Eye (tissue), 1 donor: Measurements from ENCODE around the gene LRRC32.

Experiments used
- DNase-seq: peaks from one replicate; pipeline ENCODE4 v3.0.0-alpha.2; 2015

The LRRC32 gene

GRCh38 chr11:76676636-76677457 is 6.3 kb upstream of the LRRC32 start:
- no peak for DNase-seq

GRCh38 chr11:76674517-76675400 is 4.2 kb upstream of the LRRC32 start:
- no peak for DNase-seq

GRCh38 chr11:76673176-76674142 is 2.9 kb upstream of the LRRC32 start:
- no peak for DNase-seq

- DNase-seq: no peak
Observed at GRCh38 chr11:76672431-76673175, 2.1 kb upstream of the LRRC32 start.

GRCh38 chr11:76671626-76672309 is 1.2 kb upstream of the LRRC32 start:
- DNase-seq: no peak

GRCh38 chr11:76671237-76671592 is 668 bp upstream of the LRRC32 start:
- DNase-seq: no peak

- DNase-seq: peak; percentile 44
Observed at GRCh38 chr11:76669901-76670484, 554 bp downstream of the LRRC32 start.

- no peak for DNase-seq
Observed at GRCh38 chr11:76668362-76669155, 2.0 kb downstream of the LRRC32 start.

- DNase-seq: no peak
Observed at GRCh38 chr11:76667856-76668255, 2.7 kb downstream of the LRRC32 start.

- DNase-seq: no peak
Observed at GRCh38 chr11:76667271-76667818, 3.2 kb downstream of the LRRC32 start.

GRCh38 chr11:76666830-76667229 is 3.7 kb downstream of the LRRC32 start:
- DNase-seq: no peak

GRCh38 chr11:76666408-76666807 is 4.1 kb downstream of the LRRC32 start:
- no peak for DNase-seq

- no peak for DNase-seq
Observed at GRCh38 chr11:76665921-76666351, 4.6 kb downstream of the LRRC32 start.

- no peak for DNase-seq
Observed at GRCh38 chr11:76665172-76665571, 5.4 kb downstream of the LRRC32 start.

GRCh38 chr11:76664578-76665061 is 5.9 kb downstream of the LRRC32 start:
- no peak for DNase-seq

- DNase-seq: no peak
Observed at GRCh38 chr11:76663912-76664440, 6.6 kb downstream of the LRRC32 start.

- DNase-seq: no peak
Observed at GRCh38 chr11:76663486-76663810, 7.1 kb downstream of the LRRC32 start.

- no peak for DNase-seq
Observed at GRCh38 chr11:76662656-76663485, 7.7 kb downstream of the LRRC32 start.
